HepG2 (cell line): ENCODE results near the gene TBL3. TPM values are rescaled to one million over a fixed set of nuclear protein-coding genes. Genes with fewer than 3 reads are reported as not detected.
A peak's percentile ranks its signal among the peaks of the same experiment; 100 is the strongest.

ENCODE experiments used
- ATF3 ChIP-seq: sonication (generic); formaldehyde crosslinking; IDR thresholded peaks from 2 replicates; pipeline ENCODE4 v1.4.0; 2020; ENCODE audit warnings: missing genetic modification reagents
- CHCHD3 ChIP-seq: sonication (generic); formaldehyde crosslinking; IDR thresholded peaks from 2 replicates; pipeline ENCODE4 v1.8.0; 2022; ENCODE audit warnings: mild to moderate bottlenecking, missing genetic modification reagents, moderate library complexity
- E2F2 ChIP-seq: sonication (generic); formaldehyde crosslinking; IDR thresholded peaks from 2 replicates; pipeline ENCODE4 v1.4.0; 2020; ENCODE audit warnings: missing genetic modification reagents, borderline replicate concordance
- E2F5 ChIP-seq: sonication (generic); formaldehyde crosslinking; conservative IDR thresholded peaks from 2 replicates; pipeline ENCODE4 v1.4.0; 2020; ENCODE audit warnings: missing genetic modification reagents
- EED ChIP-seq: sonication (generic); formaldehyde crosslinking; IDR thresholded peaks from 2 replicates; pipeline ENCODE4 v1.5.0; 2020; ENCODE audit warnings: mild to moderate bottlenecking, missing genetic modification reagents
- HINFP ChIP-seq: sonication (generic); formaldehyde crosslinking; IDR thresholded peaks from 2 replicates; pipeline ENCODE4 v1.4.0; 2020; ENCODE audit warnings: low read depth, mild to moderate bottlenecking, missing genetic modification reagents
- JUN ChIP-seq: sonication (generic); formaldehyde crosslinking; IDR thresholded peaks from 2 replicates; pipeline ENCODE4 v1.4.0; 2020; ENCODE audit warnings: mild to moderate bottlenecking, missing genetic modification reagents
- KDM5B ChIP-seq: sonication (generic); formaldehyde crosslinking; IDR thresholded peaks from 2 replicates; pipeline ENCODE4 v1.4.0; 2020; ENCODE audit warnings: missing genetic modification reagents, mild to moderate bottlenecking, borderline replicate concordance
- KLF12 ChIP-seq: sonication (generic); formaldehyde crosslinking; IDR thresholded peaks from 2 replicates; pipeline ENCODE4 v1.4.0; 2020; ENCODE audit warnings: missing genetic modification reagents, borderline replicate concordance
- MAZ ChIP-seq, 2 experiments: sonication (generic) in 1 of 2; formaldehyde crosslinking in 1 of 2; IDR thresholded peaks; 2 replicates each; pipeline versions ENCODE4 v1.5.0 to v1.6.1; 2012 to 2020; ENCODE audit warnings: low read depth in 2 of 2, mild to moderate bottlenecking in 2 of 2, borderline replicate concordance in 1 of 2, improper control_type of control experiment in 1 of 2, low read length in 1 of 2, missing genetic modification reagents in 1 of 2, moderate library complexity in 1 of 2
- MTA1 ChIP-seq: sonication (generic); formaldehyde crosslinking; IDR thresholded peaks from 2 replicates; pipeline ENCODE4 v1.4.0; 2020; ENCODE audit warnings: missing genetic modification reagents, mild to moderate bottlenecking, borderline replicate concordance
- PRMT3 ChIP-seq: sonication (generic); formaldehyde crosslinking; IDR thresholded peaks from 2 replicates; pipeline ENCODE4 v1.8.1; 2022; ENCODE audit warnings: low read depth, mild to moderate bottlenecking, moderate library complexity, missing genetic modification reagents, borderline replicate concordance
- RBFOX2 ChIP-seq: fragments of 200-400 bp; formaldehyde crosslinking; IDR thresholded peaks from 2 replicates; pipeline ENCODE4 v1.6.1; 2017; ENCODE audit warnings: low read depth, mild to moderate bottlenecking, low read length
- ZBTB25 ChIP-seq: IDR thresholded peaks from 2 replicates; pipeline ENCODE4 v1.6.1; 2018; ENCODE audit warnings: missing genetic modification reagents
- ZFP90 ChIP-seq: sonication (generic); formaldehyde crosslinking; IDR thresholded peaks from 2 replicates; pipeline ENCODE4 v1.8.0; 2022; ENCODE audit warnings: missing genetic modification reagents, mild to moderate bottlenecking, inconsistent platforms, borderline replicate concordance
- ZNF556 ChIP-seq: sonication (generic); formaldehyde crosslinking; IDR thresholded peaks from 2 replicates; pipeline ENCODE4 v1.4.0; 2020; ENCODE audit warnings: mild to moderate bottlenecking, missing genetic modification reagents, borderline replicate concordance
- ZNF749 ChIP-seq: sonication (generic); formaldehyde crosslinking; IDR thresholded peaks from 2 replicates; pipeline ENCODE4 v1.8.0; 2022; ENCODE audit warnings: mild to moderate bottlenecking, missing genetic modification reagents, moderate library complexity, borderline replicate concordance
- ZNF770 ChIP-seq: sonication (generic); formaldehyde crosslinking; IDR thresholded peaks from 2 replicates; pipeline ENCODE4 v1.5.0; 2020; ENCODE audit warnings: mild to moderate bottlenecking, missing genetic modification reagents
- ZNF788 ChIP-seq: sonication (generic); formaldehyde crosslinking; IDR thresholded peaks from 2 replicates; pipeline ENCODE4 v1.5.0; 2020; ENCODE audit warnings: mild to moderate bottlenecking, missing genetic modification reagents, borderline replicate concordance
- polyA plus RNA-seq, 8 experiments: library from polyadenylated mRNA; depleted of rRNA in 3 of 8; stranded (reverse) in 7 of 8; unstranded in 1 of 8; fragments of >200 nt; fragmentation: Illumina TruSeq in 4 of 8; extraction: Trizol in 4 of 8; gene quantifications; 2 replicates each; pipeline versions ENCODE4 v1.2.1 to v1.2.3, GENCODE V29; 2011 to 2016; ENCODE audit warnings: low read depth in 4 of 8, missing spikeins in 1 of 8, mixed read lengths in 1 of 8; ENCODE audit not compliant: insufficient read depth in 1 of 8
- total RNA-seq, 5 experiments: library from RNA; depleted of rRNA; stranded (reverse); fragments of >200 nt; fragmentation: Illumina TruSeq; extraction: Trizol; gene quantifications; 2 replicates each; pipeline ENCODE4 v1.2.3, GENCODE V29; 2016; ENCODE audit warnings: low read depth in 1 of 5

The TBL3 gene
- total and polyA plus RNA-seq, 2 of the 13 experiments (the other 11 are each of a cell fraction or from before 2014, with no cell fraction given), result 16.8 to 38.0 TPM

- TF ChIP-seq HINFP, result peak; percentile 97
- no peak; the same call in 1 of the 2 replicates for TF ChIP-seq ZBTB25 (CRISPR knock-in tag)
- TF ChIP-seq KDM5B (CRISPR knock-in tag), result peak; percentile 90; the same call in 1 of the 2 replicates
- peak; percentile 50; the same call in 1 of the 2 replicates for TF ChIP-seq E2F2 (CRISPR knock-in tag)
- no peak for TF ChIP-seq MAZ (IDR thresholded peaks at IDR 0.05; ENCODE audit: borderline replicate concordance, low read depth, low read length)
- TF ChIP-seq MAZ (CRISPR knock-in tag; IDR thresholded peaks at IDR 0.05; ENCODE audit: low read depth), result peak; percentile 94
- peak; percentile 83; the same call in 1 of the 2 replicates for TF ChIP-seq KLF12 (CRISPR knock-in tag)
- peak; percentile 58; the same call in 1 of the 2 replicates for TF ChIP-seq ZFP90 (CRISPR knock-in tag)
- peak; percentile 81 for TF ChIP-seq RBFOX2
- TF ChIP-seq MTA1 (CRISPR knock-in tag), result peak; percentile 71; the same call in 1 of the 2 replicates
- TF ChIP-seq ZNF556, result peak; percentile 91; the same call in 1 of the 2 replicates
- TF ChIP-seq ATF3 (CRISPR knock-in tag), result 0 out of 2 replicates have a peak, but pooled peaks have one; percentile 41
- TF ChIP-seq ZNF770, result peak; percentile 73; the same call in 1 of the 2 replicates
- TF ChIP-seq ZNF749 (CRISPR knock-in tag), result peak; percentile 84; the same call in 1 of the 2 replicates
- TF ChIP-seq PRMT3 (CRISPR knock-in tag), result no peak
- TF ChIP-seq JUN (CRISPR knock-in tag), result 0 out of 2 replicates have a peak, but pooled peaks have one; percentile 62
- TF ChIP-seq CHCHD3, result peak; percentile 77; the same call in 1 of the 2 replicates
- TF ChIP-seq EED (CRISPR knock-in tag), result peak; percentile 93
- TF ChIP-seq E2F5 (CRISPR knock-in tag), result peak; percentile 76
- TF ChIP-seq ZNF788 (CRISPR knock-in tag), result peak; percentile 57
Observed at GRCh38 chr16:1929578-1930337, 42.1 kb upstream of the TBL3 start (continued).
